Uterus (tissue), 2 donors: ENCODE data around the gene LRRC71.

Experiments
- CTCF ChIP-seq, 4 experiments: fragments of 200-600 bp in 2 of 4; fragments of 450-650 bp in 2 of 4; sonication (generic) in 2 of 4; IDR thresholded peaks; one replicate each; pipeline ENCODE4 v1.5.1; 2016 to 2019; ENCODE audit warnings: antibody characterized with exemption in 4 of 4, mild to moderate bottlenecking in 2 of 4, moderate library complexity in 1 of 4
- POLR2A ChIP-seq, 2 donors: fragments of 450-650 bp; IDR thresholded peaks; one replicate each; pipeline ENCODE4 v1.6.1; 2016; ENCODE audit warnings: antibody characterized with exemption in 2 of 2, mild to moderate bottlenecking in 1 of 2, moderate library complexity in 1 of 2

GRCh38 chr1:156935505-156936128 lies 15.2 kb downstream of the LRRC71 start:
- TF ChIP-seq CTCF (IDR thresholded peaks at IDR 0.05), result no peak
- no peak for TF ChIP-seq POLR2A (IDR thresholded peaks at IDR 0.05)
